HTR-8/SVneo (cell line): ENCODE measurements around the gene SRRM5.
A peak's percentile ranks its signal among the peaks of the same experiment; 100 is the strongest.

Source experiments
- DNase-seq: peaks from one replicate; pipeline ENCODE4 v3.0.0; 2011; ENCODE audit warnings: low spot score, mixed read lengths; ENCODE audit not compliant: insufficient read length
- FAIRE-seq: peaks from 2 replicates; lab custom pipeline; 2011; peaks lifted over from hg19 to GRCh38; lab: Jason Lieb, UNC

SRRM5 gene

DNA sequence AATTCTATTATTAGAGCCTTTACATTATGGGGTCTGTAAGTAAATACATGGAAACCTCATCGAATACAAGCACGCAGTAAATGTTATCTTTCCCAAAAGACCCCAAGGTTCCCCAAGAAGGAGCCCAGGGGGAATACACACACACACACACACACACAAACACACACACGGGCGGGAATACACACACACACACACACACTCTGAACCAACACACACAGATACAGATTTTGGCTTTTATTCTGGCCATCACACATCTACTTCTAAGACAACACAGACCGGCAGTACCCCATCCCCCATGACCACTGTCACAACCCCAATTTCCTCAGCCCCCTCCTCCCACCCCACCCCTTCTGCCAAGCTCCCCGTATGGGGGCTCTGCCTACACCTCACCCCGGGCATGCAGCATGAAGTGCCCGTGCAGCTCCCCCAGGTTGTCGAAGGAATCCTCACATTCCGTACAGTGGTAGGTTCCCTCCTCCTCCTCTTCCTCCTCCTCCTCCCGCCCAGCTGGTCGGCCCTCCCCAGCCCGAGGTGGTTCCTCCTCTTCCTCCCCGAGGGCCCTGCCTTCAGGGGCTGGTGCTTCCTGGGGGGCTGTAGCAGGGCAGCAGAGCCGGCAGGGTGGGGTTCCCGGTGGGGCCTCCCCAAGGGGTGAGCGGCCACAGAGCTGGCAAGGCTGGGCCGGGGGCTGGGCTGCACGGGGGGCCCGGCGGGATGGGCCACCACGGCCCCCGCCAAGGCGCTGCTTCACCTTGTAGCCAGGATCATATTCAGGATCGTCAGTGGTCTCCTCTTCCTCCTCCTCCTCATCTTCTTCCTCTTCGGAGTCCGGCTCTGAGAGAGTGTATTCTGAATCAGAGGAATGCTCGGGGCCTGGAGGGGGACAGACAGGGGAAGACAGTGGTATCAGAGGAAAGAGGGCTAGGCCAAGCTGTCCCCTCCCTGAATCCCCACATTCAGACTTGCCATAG, 4.4 kb upstream of the SRRM5 start:
- DNase-seq (no peak), FAIRE-seq (no peak)

DNA sequence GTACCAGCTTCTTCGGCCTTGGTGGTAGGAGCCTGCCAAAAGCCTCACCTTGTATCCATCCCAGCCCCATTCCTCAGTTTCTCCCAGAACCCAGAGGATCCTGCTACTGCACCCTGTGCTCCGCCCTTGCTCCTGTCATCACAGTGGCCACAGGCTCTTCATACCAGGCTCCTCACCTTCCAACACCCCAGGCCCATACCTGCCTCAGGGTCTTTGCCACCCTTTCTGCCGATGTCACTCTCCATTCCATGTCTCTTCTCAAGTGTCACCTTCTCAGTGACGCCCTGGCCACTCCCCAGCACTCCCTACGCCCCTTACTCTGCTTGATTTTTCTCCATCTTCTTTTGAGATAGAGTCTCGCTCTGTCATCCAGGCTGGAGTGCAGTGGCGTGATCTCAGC, 2.0 kb upstream of the SRRM5 start:
- FAIRE-seq (no peak), DNase-seq (no peak)

DNA sequence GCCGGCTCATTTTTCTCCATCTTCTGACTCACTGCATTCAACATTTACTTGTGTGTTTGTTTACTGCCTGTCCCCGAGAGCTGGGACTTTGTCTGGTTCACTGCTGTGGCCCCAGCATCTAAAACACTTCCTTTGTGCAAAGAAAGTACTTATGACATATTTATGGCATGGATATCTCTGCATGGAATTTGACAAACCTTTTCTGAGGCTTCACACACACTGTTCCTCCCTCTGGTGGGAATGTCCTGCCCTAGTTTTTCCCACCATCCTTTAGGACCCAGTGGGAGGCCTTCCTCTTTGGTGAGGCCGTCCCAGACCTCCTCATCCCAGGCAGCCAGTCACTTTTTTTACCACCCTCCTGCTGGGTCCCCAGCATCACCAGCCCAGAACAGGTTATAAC, 1.4 kb upstream of the SRRM5 start:
- DNase-seq = no peak
- no peak for FAIRE-seq

DNA sequence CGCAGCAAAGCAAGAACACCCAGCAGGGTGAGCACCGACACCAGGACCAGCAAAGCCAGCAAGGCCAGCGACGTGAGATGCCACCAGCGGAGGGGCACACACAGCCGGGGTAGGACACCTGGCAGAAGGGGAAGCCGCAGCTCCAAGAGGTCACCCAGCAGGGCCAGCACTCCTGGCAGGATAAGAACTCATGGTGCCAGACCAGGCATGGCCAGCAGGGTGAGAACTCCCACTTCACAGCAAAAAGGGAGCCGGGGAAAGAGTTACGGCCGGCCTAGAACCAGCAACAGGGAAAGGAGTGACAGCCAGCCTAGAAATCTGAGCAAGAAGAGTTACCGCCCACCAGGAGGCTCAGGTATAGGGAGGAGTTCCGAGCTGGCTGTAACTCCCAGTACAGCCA, 486 bp downstream of the SRRM5 start:
- FAIRE-seq = no peak
- DNase-seq = no peak

DNA sequence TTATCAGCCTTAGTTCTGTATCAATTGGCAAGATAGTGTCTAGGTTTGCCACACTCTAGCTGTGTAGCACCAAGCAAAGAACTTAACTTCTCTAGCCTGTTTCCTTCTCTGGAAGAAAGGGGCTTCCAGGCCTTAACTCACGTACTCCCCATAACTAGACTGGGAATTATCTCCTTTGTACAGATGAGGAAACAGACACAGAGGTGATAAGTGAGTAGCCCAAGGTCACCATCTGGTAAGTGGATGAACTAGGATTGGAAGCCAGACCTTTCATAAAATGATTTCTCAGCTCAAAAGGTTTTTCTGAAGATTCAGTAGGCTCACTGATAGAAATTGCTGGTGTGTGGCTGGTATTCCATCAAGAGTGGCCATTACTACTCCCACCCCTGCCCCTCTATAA, 4.4 kb downstream of the SRRM5 start:
- FAIRE-seq (no peak), DNase-seq (no peak)

DNA sequence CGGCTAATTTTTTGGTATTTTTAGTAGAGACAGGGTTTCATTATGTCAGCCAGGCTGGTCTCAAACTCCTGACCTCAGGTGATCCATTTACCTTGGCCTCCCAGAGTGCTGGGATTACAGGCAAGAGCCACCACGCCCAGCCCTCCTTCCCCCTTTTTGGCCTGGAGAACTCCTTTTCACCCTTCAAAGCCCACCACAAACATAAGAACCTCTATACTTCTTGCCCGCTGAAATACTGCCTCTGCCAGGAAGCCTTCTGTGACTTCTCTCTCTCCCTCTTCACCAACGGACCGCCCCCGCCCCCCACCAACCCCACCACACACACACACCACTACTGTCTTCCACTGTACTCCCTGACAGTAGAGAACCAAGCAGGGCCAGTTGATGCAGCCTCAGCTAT, 5.1 kb downstream of the SRRM5 start:
- FAIRE-seq (no peak), DNase-seq (no peak)

DNA sequence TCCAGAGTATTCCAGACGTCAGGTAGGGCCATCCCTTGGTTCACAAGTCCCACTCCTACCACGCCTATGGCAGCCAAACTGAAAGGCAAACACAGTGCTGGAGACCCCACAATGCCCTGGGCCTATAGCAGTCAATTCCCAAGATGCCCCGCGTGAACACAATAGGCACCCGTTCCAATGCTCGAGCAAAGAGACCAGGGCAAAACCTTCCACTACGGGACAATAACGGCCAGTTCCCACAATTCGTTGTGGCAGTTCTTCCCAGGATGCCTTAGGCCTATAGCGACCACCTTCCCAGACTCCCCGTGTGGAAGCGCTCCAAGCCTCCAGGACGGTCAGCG, 7.0 kb downstream of the SRRM5 start:
- FAIRE-seq (peak; percentile 33), DNase-seq (peak; percentile 60)

DNA sequence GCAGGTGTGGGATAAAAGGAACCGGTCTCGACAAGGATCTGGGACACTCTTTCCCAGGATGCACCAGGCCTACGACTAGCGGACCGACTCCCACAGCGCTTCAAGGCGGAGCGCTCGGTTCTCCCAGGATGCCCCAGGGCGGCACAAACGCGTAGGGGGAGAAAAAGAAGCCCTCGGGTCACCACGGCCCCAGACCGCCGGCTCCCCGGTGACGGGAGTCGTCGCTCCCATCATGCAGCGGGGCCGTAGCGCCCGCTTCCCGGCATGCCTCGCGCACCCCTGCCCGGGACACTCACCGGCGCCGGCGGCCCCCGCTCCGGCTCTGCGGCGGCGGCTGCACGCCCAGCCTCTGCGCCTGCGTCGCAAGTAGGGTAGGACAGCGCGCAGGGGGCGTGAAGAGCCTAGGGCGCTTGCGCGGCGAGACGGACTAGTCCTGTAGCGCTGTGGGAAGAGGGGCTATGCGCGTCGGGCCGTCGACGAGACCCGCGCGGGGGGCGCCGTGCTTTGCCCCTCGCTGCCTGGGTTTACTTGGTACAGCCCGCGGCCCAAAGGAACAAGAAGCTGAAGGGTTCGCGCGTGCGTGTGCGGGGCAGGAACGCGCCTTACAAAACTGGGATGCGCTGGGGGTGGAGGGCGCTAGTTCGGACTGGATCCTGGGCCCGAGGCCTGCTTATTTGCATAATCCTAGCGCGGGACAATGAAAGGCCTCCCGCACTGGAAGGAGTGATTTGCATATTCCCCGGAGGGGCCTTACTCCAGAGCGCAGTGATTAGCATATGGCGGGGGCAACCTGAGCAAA, 7.6 kb downstream of the SRRM5 start, which contains the start of gene ZNF428:
Gene ZNF428 (minus strand): TSS at position 368 of the 799 bp plus-strand sequence. CDS start 5,325 bp downstream, outside the sequence.
- DNase-seq (peak; percentile 95), FAIRE-seq (peak; percentile 93)

DNA sequence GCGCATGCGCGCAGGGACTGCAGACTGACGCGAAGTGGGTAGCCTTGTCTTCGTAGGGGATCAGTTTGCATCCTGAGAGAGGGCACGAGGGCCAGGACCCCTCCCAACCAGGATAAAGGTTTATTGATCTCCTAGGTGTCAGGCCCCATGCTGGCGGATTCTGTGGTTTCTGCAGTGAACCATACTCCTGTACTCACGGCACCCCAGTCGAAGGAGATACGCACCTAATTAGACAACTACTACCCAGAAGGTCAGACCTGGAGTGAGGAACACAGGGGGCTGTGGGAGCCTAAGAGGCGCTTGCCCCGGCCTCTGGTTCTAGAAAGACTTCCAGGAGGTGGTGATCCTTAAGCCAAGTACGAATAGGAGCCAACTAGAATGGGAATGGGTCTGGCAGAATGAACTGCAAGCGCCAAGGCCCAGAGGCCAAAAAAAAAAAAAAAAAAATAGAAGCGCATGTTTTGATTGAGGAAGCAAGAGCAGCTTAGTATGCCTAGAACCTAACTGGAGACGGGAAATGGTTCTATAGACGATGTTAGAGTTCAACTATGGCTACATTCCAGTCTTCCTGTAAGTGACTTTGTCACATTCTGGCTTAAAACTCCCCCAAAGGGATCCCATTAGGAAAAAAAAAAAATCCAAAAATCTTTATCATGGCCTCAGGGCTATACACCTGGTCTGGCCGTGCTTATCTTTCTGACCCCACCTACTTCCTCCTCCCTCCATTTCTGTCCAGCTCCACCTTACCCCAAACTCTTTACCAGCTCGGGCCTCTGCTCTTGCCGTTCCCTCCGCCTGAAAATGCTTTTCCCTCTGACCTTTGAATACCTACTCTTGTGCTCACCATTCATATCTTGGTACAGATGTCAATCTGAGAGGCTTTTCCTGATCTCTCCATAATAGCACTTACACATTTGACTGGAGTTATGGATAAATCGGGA, 8.4 kb downstream of the SRRM5 start:
- DNase-seq (no peak), FAIRE-seq (no peak)

DNA sequence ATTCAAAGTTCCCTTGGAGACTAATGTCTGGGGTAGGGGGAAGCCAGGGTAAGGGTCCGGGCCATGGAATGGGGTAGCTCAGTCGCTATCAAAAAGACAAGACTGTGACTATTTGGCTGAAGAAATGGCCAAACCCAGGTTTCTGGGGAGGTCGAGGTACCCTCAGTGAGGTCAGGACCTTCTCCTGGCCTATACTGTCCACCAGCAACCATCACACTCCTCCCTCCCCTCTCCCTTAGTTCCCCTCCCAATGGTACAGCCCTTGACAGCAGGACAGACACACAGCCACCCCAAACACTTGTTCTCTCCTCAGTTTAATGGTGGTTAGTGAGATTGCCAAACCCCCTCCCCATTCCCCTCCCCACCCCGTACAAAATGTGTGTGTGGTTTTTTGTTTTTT, 10.2 kb downstream of the SRRM5 start:
- DNase-seq (no peak), FAIRE-seq (no peak)

DNA sequence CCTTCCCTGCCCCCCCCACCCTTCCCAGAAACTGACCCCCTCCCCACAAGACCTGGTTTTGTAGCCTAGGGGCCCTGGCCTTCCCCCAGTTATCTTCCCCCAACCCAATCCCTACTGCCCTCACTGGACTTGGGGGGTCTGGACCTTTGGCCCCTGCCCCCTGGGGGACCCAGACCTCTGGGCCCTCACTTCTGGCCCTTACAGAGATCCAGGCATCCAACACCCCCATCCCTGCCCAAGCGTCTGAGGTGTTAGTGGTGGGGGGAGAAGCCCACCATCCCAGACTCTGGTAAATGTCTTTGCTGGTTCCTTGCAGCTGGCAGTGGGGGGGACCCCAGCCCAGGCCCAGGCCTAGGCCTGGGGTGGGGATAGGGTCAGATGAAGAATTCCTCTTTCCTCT, 11.1 kb downstream of the SRRM5 start:
- DNase-seq (no peak), FAIRE-seq (no peak)

DNA sequence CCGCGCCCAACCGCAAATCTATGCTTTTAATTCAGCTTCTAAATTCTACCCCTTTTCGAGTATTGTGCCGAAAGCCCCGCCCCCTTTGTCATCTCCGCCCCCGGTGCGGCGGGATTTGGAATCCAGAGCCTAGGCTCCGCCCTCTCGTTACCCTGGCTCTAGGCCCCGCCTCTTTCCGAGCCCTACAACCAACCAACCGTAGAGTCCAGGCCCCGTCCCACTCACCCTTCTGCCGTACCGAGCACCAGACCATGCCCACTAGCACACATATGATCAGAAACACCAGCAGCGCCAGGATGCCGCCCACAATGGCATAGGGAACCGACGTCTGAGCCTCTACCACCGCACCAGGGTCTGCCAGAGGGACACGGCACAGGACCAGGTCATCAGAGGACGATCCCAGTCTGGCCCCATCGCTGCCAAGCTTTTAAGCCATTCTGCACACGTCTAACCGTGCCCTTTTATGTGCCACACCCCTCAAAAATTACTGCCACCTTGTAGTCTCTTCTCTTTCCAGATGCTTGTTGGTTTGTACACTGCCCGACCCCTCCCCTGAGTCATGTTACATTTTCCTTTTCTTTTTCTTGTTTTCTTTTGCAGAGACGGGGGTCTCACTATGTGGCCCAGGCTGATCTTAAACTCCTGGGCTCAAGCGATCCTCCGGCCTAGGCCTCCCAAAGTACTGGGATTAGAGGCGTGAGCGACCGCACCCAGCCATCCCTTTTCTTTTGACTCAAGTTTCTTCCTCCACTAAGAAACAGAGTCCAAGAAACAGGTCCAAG, 12.2 kb downstream of the SRRM5 start:
- DNase-seq = no peak
- no peak for FAIRE-seq

DNA sequence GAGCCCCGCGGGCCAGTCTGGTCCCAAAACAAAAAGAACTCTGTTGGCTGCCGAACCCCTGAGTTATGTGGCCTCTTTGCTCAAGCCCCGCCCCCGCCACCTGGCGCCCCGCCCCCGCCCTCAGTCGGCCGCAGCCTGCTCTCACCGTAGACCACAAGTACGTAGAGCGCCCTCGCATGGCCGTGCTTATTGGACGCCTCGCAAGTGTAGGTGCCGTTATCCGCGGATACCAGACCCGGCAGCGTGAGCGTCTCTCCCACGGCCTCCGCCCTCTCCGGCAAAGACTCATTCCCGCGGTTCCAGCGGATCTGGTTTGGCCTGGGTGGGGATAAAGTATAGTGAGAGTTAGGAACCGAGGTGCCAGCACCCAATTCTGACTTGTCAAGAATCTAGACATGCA, 13.0 kb downstream of the SRRM5 start:
- FAIRE-seq (no peak), DNase-seq (no peak)

DNA sequence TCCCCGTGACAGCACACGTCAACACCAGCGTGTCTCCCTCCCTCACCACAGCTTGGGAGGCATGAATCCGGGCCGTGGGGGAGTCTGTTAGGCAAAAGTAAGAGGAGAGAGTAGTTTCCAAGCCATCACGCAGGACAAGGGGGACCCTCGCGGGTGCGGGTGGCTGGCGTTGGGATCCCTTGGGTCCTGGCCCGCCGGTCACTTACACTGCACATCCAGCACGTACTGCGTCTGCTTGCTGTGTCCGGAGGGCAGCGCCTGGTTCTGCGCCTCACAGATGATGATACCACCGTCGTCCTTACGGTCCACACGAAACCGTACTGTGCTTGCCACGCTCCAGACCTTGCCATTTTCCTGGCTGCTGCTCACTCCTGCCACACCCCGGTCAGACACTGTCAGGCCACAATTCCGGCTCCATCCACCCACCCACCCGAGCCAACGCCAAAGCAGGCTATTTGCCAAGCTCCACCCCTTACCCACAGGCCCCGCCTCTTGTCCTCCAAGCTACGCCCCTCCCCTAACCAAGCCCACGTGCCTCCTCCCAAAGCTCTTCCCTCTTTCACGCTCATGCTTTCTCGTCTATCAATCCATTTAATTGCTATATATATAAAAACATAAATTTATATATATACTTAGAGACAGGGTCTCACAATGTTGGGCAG, 14.2 kb downstream of the SRRM5 start:
- FAIRE-seq (no peak), DNase-seq (no peak)

DNA sequence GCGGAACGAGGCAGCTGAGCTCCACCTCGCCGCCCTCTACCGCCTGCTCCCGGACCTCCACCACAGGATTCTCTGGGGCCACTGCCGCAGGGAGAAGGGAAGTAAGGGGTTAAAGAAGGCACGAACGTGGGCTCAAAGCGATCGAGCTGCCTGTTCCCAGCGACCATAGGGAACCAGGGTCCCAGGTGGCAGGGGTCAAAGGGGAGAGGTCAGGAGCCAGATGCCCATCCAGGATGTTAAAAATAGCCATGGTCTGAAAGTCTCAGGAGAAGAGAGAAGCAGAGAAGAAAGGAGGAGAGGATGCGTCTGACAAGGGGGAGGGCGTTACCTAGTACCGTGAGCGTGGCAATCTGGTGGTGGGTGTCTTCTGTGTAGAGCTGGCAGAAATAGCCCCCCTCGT, 14.9 kb downstream of the SRRM5 start:
- FAIRE-seq = no peak

DNA sequence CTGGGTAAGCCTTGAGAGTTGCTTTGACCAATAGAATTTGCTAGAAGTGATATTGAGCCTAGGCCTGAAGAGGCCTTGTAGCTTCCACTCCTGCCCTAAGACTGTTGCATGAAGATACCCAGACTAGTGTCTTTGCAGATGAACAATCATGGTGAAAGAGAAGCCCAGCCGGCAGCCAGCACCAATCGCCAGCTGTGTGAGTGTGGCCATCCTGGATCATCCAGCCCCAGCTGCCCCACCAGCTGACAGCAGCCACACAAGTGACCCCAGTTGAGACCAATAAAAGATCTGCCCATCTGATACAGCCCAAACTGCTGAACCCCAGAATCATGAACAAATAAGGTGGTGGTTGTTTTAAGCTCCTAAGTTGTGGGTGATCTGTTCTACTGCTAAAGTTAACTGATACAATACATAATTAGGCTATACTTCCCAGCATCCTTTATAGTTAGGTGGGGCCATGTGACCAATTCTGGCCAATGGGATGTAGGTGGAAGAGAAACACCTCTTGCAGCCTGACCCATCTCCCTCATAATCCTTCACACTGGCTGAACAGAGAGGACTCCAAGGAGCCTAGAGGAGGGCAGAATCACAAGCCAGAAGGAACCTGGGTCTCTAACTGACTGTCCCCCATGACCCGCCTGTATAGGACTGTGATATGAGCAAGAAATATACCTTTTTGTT, 16.9 kb downstream of the SRRM5 start:
- no peak for DNase-seq
- FAIRE-seq = no peak

More for the DNA sequence above, 14.9 kb downstream of the SRRM5 start:
- no peak for DNase-seq

DNA sequence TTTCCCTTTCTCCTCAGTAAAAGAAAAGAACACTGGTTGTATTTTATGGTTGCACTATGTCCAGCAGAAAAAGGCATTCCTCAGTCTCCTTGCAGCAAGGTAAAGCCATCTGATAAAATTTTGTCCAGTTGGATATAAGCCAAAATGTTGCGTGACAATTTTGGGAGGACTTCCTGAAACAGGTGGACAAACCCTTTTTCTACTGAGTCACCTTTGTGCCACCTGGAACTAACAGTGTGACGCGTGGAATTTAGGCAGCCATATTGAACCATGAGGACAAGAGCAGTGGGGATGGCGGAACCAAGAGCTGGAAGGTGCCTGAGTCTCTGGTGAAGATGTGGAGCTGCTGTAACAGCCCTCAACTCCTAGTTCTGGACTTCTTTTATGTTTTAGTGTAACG, 19.6 kb downstream of the SRRM5 start:
- no peak for DNase-seq
- FAIRE-seq = no peak

DNA sequence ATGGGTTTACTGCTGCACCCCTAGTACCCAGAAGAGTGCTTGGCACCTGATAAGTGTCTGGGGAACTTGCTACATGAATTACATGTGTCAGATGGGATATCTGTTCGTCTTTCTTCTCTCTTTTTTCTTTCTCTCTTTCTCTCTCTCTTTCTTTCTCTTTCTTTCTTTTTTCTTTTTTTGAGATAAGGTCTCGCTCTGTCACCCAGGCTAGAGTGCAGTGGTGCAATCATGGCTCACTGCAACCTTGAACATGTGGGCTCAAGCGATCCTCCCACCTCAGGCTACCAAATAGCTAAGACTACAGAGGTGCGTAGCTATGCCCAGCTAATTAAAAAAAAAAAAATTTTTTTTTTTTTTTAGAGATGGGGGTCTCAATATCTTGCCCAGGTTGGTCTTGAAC, 21.6 kb downstream of the SRRM5 start:
- FAIRE-seq = no peak
- no peak for DNase-seq
